ENCODE data around the gene OLFML2A.

DNA sequence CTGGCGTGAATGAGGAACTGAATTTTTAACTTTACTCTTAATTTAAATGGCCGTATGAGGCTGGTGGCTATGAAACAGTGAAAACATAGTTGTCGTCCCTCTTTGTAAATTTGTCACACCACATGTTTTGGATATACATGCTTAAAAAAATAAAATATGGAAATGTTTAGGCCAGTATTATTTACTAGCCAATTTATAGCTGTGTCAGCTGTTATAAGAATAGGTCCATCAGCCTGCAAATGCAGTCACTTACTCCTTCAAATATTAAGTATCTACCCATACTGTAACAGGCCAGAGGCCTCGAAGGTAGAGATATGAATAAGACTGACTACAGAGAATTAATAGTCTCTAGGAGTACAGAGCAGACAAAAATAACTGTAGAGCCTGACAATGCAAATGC lies 35.8 kb upstream of the OLFML2A start:
- TF ChIP-seq EP300 (IDR thresholded peaks at IDR 0.05) (no peak), POLR2AphosphoS5 (IDR thresholded peaks at IDR 0.05) (no peak), POLR2A (IDR thresholded peaks at IDR 0.05) (no peak)
- TF ChIP-seq, protein P1, sequence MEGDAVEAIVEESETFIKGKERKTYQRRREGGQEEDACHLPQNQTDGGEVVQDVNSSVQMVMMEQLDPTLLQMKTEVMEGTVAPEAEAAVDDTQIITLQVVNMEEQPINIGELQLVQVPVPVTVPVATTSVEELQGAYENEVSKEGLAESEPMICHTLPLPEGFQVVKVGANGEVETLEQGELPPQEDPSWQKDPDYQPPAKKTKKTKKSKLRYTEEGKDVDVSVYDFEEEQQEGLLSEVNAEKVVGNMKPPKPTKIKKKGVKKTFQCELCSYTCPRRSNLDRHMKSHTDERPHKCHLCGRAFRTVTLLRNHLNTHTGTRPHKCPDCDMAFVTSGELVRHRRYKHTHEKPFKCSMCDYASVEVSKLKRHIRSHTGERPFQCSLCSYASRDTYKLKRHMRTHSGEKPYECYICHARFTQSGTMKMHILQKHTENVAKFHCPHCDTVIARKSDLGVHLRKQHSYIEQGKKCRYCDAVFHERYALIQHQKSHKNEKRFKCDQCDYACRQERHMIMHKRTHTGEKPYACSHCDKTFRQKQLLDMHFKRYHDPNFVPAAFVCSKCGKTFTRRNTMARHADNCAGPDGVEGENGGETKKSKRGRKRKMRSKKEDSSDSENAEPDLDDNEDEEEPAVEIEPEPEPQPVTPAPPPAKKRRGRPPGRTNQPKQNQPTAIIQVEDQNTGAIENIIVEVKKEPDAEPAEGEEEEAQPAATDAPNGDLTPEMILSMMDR (IDR thresholded peaks at IDR 0.05): no peak

Data from upper lobe of left lung (tissue), 4 donors.